ENCODE data around the gene DUSP11.
"Not testable (repeated sequence)": the region's sequence is repeated elsewhere in the genome, so short reads cannot be mapped to it uniquely, and the experiment has no call there.

Gene DUSP11

DNA sequence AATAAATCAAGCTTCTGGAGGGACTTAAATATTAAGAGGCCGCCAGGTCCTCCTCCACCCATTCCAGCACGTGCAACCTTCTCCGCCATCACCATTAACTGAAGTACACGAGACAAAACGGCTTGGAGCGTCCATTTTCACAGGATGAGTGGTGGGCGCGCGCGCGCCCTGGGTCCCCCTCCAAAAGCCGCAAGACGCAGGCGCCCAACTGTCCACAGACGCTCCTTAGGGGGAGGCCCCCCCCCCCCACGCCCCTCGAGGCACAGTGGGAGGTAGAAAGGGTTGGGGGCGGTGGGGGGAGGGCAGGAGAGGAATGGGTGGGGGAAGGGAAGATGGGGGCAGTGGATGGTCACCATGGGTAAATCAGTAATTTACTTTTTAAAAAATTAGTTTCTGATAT lies 38.4 kb upstream of the DUSP11 start:
- no peak overlapping the region for H3K4me2 ChIP-seq (ENCODE audit: low read depth, low read length)
- no peak overlapping the region for H2AFZ ChIP-seq (ENCODE audit: low read length)
- no peaks in the 10 kb centered on the region for H3K36me3 ChIP-seq (replicated peaks; ENCODE audit: insufficient read depth, low read length)
- H3K27me3 ChIP-seq (replicated peaks; ENCODE audit: insufficient read depth, low read length), result no peaks in the 10 kb centered on the region
- no peaks in the 10 kb centered on the region for H3K79me2 ChIP-seq (ENCODE audit: low read length)
- H3K4me3 ChIP-seq (ENCODE audit: low read length), result no peak overlapping the region
- no peaks in the 10 kb centered on the region for H3K9me3 ChIP-seq (replicated peaks; ENCODE audit: insufficient read depth, low read length)
- no peaks in the 10 kb centered on the region for H4K20me1 ChIP-seq (ENCODE audit: insufficient read depth, low read length)
- no peak overlapping the region for H3K27ac ChIP-seq (ENCODE audit: low read length)
- peaks cover 17% of the 10 kb centered on the region for H3K4me1 ChIP-seq (ENCODE audit: low read length)
- no peak overlapping the region for H3K9ac ChIP-seq (ENCODE audit: low read length)
- TF ChIP-seq EZH2 (optimal IDR thresholded peaks at IDR 0.05; ENCODE audit: low read depth, low read length), result no peak
- TF ChIP-seq, protein P1, sequence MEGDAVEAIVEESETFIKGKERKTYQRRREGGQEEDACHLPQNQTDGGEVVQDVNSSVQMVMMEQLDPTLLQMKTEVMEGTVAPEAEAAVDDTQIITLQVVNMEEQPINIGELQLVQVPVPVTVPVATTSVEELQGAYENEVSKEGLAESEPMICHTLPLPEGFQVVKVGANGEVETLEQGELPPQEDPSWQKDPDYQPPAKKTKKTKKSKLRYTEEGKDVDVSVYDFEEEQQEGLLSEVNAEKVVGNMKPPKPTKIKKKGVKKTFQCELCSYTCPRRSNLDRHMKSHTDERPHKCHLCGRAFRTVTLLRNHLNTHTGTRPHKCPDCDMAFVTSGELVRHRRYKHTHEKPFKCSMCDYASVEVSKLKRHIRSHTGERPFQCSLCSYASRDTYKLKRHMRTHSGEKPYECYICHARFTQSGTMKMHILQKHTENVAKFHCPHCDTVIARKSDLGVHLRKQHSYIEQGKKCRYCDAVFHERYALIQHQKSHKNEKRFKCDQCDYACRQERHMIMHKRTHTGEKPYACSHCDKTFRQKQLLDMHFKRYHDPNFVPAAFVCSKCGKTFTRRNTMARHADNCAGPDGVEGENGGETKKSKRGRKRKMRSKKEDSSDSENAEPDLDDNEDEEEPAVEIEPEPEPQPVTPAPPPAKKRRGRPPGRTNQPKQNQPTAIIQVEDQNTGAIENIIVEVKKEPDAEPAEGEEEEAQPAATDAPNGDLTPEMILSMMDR (IDR thresholded peaks at IDR 0.05; ENCODE audit: low read length), result no peak
- no peak for TF ChIP-seq EZH2phosphoT487 (IDR thresholded peaks at IDR 0.05; ENCODE audit: low read length)
- no peak for DNase-seq
- no peaks in the 10 kb centered on the region; the same call in 1 of the 2 replicates for H3F3A ChIP-seq (ENCODE audit: insufficient read depth, low read length)
- H3K9me2 ChIP-seq (replicated peaks; ENCODE audit: insufficient read depth, low read length), result no peaks in the 10 kb centered on the region

DNA sequence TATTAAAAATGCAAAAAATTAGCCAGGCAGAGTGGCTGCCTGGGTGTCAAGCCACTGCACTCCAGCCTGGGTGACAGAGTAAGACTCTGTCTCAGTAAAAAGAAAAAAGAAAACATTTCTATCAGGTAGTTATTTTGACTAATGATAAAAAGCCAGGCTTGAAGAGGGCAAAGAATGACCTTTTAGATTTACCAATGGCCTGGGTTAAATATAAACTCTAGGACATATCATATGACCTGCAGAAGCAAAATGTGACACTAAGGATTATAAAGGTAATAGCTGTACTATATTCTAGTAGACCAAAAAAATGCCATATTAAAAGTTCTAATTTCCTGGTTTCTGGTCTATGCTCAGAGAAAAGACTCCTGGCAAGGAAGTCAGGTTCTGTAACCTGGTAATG lies 32.7 kb upstream of the DUSP11 start:
- Histone ChIP-seq H4K20me1 (ENCODE audit: insufficient read depth, low read length) (no peaks in the 10 kb centered on the region), H2AFZ (ENCODE audit: low read length) (no peak overlapping the region), H3K27me3 (replicated peaks; ENCODE audit: insufficient read depth, low read length) (no peaks in the 10 kb centered on the region), H3K4me3 (ENCODE audit: low read length) (no peak overlapping the region), H3K9me2 (replicated peaks; ENCODE audit: insufficient read depth, low read length) (no peaks in the 10 kb centered on the region), H3K9ac (ENCODE audit: low read length) (no peak overlapping the region), H3F3A (ENCODE audit: insufficient read depth, low read length) (no peaks in the 10 kb centered on the region), H3K9me3 (replicated peaks; ENCODE audit: insufficient read depth, low read length) (no peaks in the 10 kb centered on the region), H3K4me1 (ENCODE audit: low read length) (no peaks in the 10 kb centered on the region), H3K4me2 (ENCODE audit: low read depth, low read length) (no peak overlapping the region), H3K79me2 (ENCODE audit: low read length) (no peaks in the 10 kb centered on the region), H3K27ac (ENCODE audit: low read length) (no peak overlapping the region), H3K36me3 (replicated peaks; ENCODE audit: insufficient read depth, low read length) (no peaks in the 10 kb centered on the region)
- TF ChIP-seq EZH2phosphoT487 (IDR thresholded peaks at IDR 0.05; ENCODE audit: low read length) (no peak), EZH2 (optimal IDR thresholded peaks at IDR 0.05; ENCODE audit: low read depth, low read length) (no peak)
- TF ChIP-seq, protein P1 (IDR thresholded peaks at IDR 0.05; ENCODE audit: low read length), result no peak
- DNase-seq, result no peak

DNA sequence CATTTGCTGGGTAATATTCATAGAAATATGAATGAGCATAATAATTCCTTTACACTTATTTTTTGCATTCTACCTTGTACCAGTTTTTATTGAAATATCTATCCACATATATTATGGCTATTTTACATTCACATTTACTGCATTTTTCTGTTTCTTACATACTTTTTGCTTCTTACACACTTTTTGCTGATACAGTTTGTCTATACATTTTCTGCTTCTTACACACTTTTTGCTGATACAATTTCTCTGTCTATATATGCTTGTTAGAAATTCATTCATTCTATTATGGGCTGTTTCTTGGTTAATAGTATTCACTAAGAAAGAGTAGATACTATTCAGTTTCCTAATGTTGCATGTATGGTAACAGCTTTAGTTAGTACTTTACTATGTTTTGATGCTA lies 32.0 kb upstream of the DUSP11 start:
- no peak overlapping the region for H3K4me3 ChIP-seq (ENCODE audit: low read length)
- no peaks in the 10 kb centered on the region for H3K9me3 ChIP-seq (replicated peaks; ENCODE audit: insufficient read depth, low read length)
- no peaks in the 10 kb centered on the region for H3K79me2 ChIP-seq (ENCODE audit: low read length)
- no peaks in the 10 kb centered on the region for H3K9me2 ChIP-seq (replicated peaks; ENCODE audit: insufficient read depth, low read length)
- no peak for DNase-seq
- TF ChIP-seq, protein P1 (IDR thresholded peaks at IDR 0.05; ENCODE audit: low read length), result no peak
- TF ChIP-seq EZH2phosphoT487 (IDR thresholded peaks at IDR 0.05; ENCODE audit: low read length), result no peak
- no peak for TF ChIP-seq EZH2 (optimal IDR thresholded peaks at IDR 0.05; ENCODE audit: low read depth, low read length)
- no peaks in the 10 kb centered on the region for H3K36me3 ChIP-seq (replicated peaks; ENCODE audit: insufficient read depth, low read length)
- no peaks in the 10 kb centered on the region for H3K27me3 ChIP-seq (replicated peaks; ENCODE audit: insufficient read depth, low read length)
- no peak overlapping the region for H3K4me2 ChIP-seq (ENCODE audit: low read depth, low read length)
- H2AFZ ChIP-seq (ENCODE audit: low read length), result no peak overlapping the region
- no peak overlapping the region for H3K9ac ChIP-seq (ENCODE audit: low read length)
- H3F3A ChIP-seq (ENCODE audit: insufficient read depth, low read length), result no peaks in the 10 kb centered on the region
- H3K4me1 ChIP-seq (ENCODE audit: low read length), result no peaks in the 10 kb centered on the region
- H3K27ac ChIP-seq (ENCODE audit: low read length), result no peak overlapping the region
- no peaks in the 10 kb centered on the region for H4K20me1 ChIP-seq (ENCODE audit: insufficient read depth, low read length)

DNA sequence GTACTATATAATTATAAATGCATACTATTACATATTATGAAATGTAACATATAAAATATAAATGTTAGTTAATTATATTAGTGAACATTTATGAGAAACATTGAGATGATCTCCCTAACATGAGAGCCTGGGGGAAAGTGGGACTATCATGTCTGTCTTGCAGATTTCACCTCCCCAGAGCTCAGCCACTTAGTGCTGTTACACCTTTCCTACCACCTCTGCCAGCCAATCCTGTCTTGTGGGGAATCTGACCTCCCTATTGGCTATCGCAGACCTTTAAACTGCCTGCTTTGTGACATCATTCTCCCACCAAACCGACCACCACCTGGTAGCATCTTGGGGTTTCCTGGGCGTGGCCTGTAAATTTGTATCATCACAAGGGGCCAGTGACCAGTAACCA lies 4.0 kb upstream of the DUSP11 start, which contains the start of gene C2orf78:
Gene C2orf78, plus strand, starts transcription at position 301 of the 400 bp plus-strand sequence. CDS start 127 bp downstream, outside the sequence.
- H3K4me3 ChIP-seq (ENCODE audit: low read length); H3K27ac ChIP-seq (ENCODE audit: low read length); H2AFZ ChIP-seq (ENCODE audit: low read length): not testable (repeated sequence)

DNA sequence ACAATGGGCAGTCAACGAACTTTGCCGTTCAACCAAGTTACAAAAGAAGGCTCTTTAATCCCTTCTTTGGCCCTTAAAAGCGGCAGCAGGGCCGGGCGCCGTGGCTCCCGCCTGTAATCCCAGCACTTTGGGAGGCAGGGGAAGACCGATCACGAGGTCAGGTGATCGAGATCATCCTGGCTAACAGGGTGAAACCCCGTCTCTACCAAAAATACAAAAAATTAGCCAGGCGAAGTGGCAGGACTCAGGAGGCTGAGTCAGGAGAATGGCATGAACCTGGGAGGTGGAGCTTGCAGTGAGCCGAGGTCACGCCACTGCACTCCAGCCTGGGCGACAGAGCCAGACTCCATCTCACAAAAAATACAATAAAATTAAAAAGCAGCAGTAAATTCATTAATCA lies 3.5 kb upstream of the DUSP11 start:
- not testable (repeated sequence) for H2AFZ ChIP-seq (ENCODE audit: low read length); H3K4me1 ChIP-seq (ENCODE audit: low read length); H3K4me3 ChIP-seq (ENCODE audit: low read length); H3K9me3 ChIP-seq (replicated peaks; ENCODE audit: insufficient read depth, low read length); H3K9ac ChIP-seq (ENCODE audit: low read length); H3K4me2 ChIP-seq (ENCODE audit: low read depth, low read length); H3K9me2 ChIP-seq (replicated peaks; ENCODE audit: insufficient read depth, low read length); H3K27ac ChIP-seq (ENCODE audit: low read length); H3K36me3 ChIP-seq (replicated peaks; ENCODE audit: insufficient read depth, low read length); H3F3A ChIP-seq (ENCODE audit: insufficient read depth, low read length); H3K27me3 ChIP-seq (replicated peaks; ENCODE audit: insufficient read depth, low read length); DNase-seq; H4K20me1 ChIP-seq (ENCODE audit: insufficient read depth, low read length)
- peaks cover 15% of the 10 kb centered on the region for H3K79me2 ChIP-seq (ENCODE audit: low read length)

More for the DNA sequence above, 4.0 kb upstream of the DUSP11 start, which contains the start of gene C2orf78:
- not testable (repeated sequence) for DNase-seq; H3K27me3 ChIP-seq (replicated peaks; ENCODE audit: insufficient read depth, low read length); H3K4me1 ChIP-seq (ENCODE audit: low read length); H3K4me2 ChIP-seq (ENCODE audit: low read depth, low read length); H3K9me3 ChIP-seq (replicated peaks; ENCODE audit: insufficient read depth, low read length); H3F3A ChIP-seq (ENCODE audit: insufficient read depth, low read length); H3K36me3 ChIP-seq (replicated peaks; ENCODE audit: insufficient read depth, low read length); H3K9ac ChIP-seq (ENCODE audit: low read length); H4K20me1 ChIP-seq (ENCODE audit: insufficient read depth, low read length); H3K9me2 ChIP-seq (replicated peaks; ENCODE audit: insufficient read depth, low read length)
- peaks cover 10% of the 10 kb centered on the region for H3K79me2 ChIP-seq (ENCODE audit: low read length)
